ENCODE results near the gene ZNF592.

DNA sequence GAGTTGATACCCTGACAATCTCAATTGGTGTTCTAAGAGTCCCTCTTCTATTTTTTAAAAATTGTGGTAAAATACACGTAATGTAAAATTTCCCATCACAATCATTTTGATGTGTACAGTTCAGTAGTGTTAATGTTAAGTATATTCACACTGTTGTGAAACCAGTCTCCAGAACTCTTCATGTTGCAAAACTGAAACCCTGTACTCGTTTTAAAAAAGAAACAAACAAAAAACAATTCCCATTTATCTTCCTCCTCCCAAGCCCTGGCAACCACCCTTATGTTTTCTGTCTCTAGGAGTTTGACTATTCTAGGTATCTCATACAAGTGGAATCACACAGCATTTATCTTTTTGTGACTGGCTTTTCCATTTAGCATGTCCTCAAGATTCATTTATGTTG is 40.1 kb downstream of the ZNF592 start:
- TF ChIP-seq, protein P1, sequence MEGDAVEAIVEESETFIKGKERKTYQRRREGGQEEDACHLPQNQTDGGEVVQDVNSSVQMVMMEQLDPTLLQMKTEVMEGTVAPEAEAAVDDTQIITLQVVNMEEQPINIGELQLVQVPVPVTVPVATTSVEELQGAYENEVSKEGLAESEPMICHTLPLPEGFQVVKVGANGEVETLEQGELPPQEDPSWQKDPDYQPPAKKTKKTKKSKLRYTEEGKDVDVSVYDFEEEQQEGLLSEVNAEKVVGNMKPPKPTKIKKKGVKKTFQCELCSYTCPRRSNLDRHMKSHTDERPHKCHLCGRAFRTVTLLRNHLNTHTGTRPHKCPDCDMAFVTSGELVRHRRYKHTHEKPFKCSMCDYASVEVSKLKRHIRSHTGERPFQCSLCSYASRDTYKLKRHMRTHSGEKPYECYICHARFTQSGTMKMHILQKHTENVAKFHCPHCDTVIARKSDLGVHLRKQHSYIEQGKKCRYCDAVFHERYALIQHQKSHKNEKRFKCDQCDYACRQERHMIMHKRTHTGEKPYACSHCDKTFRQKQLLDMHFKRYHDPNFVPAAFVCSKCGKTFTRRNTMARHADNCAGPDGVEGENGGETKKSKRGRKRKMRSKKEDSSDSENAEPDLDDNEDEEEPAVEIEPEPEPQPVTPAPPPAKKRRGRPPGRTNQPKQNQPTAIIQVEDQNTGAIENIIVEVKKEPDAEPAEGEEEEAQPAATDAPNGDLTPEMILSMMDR (IDR thresholded peaks at IDR 0.05; ENCODE audit: insufficient read depth, low read length) = no peak
- no peak for TF ChIP-seq POLR2AphosphoS5 (IDR thresholded peaks at IDR 0.05; ENCODE audit: low read depth)
- TF ChIP-seq GABPA (IDR thresholded peaks at IDR 0.05; ENCODE audit: low read depth) = no peak
- TF ChIP-seq, protein P2, sequence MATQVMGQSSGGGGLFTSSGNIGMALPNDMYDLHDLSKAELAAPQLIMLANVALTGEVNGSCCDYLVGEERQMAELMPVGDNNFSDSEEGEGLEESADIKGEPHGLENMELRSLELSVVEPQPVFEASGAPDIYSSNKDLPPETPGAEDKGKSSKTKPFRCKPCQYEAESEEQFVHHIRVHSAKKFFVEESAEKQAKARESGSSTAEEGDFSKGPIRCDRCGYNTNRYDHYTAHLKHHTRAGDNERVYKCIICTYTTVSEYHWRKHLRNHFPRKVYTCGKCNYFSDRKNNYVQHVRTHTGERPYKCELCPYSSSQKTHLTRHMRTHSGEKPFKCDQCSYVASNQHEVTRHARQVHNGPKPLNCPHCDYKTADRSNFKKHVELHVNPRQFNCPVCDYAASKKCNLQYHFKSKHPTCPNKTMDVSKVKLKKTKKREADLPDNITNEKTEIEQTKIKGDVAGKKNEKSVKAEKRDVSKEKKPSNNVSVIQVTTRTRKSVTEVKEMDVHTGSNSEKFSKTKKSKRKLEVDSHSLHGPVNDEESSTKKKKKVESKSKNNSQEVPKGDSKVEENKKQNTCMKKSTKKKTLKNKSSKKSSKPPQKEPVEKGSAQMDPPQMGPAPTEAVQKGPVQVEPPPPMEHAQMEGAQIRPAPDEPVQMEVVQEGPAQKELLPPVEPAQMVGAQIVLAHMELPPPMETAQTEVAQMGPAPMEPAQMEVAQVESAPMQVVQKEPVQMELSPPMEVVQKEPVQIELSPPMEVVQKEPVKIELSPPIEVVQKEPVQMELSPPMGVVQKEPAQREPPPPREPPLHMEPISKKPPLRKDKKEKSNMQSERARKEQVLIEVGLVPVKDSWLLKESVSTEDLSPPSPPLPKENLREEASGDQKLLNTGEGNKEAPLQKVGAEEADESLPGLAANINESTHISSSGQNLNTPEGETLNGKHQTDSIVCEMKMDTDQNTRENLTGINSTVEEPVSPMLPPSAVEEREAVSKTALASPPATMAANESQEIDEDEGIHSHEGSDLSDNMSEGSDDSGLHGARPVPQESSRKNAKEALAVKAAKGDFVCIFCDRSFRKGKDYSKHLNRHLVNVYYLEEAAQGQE (IDR thresholded peaks at IDR 0.05; ENCODE audit: insufficient replicate concordance, low read depth) = no peak

All from HL-60 (cell line).